T1000 (cell line): ENCODE data around the gene ARL6IP4.
"Not testable (repeated sequence)": the region's sequence is repeated elsewhere in the genome, so short reads cannot be mapped to it uniquely, and the experiment has no call there.

Source experiments
- DNase-seq: peaks from one replicate; lab custom pipeline; 2025; ENCODE audit warnings: mixed read lengths; lab: John Stamatoyannopoulos, UW

ARL6IP4 gene

DNA sequence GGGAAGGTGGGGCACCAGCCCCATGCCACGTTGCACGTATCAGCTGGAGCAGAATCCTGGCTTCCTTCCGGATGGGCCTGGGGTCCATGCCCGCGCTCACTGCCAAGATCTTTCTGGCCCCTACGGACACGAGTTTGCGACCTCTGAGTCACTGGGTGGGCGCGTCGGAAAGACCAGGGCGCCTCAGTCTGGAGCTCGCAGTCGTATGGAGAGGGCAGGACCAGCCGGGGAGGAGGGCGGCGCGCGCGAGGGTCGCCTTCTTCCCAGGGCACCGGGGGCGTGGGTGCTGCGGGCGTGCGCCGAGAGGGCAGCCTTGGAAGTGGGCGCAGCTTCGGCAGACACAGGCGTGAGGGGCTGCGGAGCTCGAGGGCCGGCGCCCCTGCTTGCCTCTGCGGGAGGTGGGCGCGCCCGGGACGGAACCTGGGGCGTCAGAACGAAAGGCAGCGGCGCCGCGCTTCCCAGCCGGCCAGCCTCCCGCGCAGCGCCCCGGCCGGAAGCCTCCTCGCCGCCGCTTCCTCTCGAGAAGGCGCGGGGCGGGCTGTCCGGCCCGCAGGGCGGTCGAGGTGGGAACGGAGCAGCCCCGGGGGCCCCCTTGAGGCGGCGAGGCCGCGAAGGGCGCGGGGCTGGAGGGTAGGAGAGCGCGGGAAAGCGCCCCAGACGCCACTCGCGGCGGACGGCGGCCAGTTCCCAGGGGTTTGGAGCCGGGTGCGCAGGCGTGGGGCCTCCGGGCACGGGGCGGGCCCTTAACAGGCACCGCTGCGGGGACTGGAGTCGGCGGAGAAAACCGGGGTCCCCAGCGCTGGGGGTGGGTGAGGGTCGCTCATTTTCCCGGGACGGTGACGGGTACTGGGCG lies at the start of gene ARL6IP4:
Gene ARL6IP4 (plus strand): TSS at position 499 of the 853 bp plus-strand sequence. CDS start 459 bp downstream, outside the sequence.
- peak; percentile 99 for DNase-seq

DNA sequence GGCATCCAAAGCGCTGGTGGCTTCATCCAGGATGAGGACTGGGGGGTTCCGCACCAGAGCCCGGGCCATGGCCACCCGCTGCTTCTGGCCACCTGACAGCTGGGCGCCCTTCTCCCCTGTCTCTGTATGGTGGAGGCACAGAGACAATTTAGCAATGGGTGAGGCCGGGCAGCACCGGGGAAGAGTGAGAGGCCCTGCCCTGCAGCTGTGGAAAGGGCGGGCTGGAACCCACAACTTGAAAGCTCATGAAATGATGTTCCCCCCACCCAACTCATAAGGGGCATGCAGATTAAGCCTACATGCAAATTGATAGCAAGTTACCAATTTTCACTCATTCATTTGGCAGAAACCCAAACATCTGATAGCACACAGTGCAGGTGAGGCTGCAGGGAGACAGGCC lies 48.3 kb upstream of the ARL6IP4 start:
- no peak for DNase-seq

DNA sequence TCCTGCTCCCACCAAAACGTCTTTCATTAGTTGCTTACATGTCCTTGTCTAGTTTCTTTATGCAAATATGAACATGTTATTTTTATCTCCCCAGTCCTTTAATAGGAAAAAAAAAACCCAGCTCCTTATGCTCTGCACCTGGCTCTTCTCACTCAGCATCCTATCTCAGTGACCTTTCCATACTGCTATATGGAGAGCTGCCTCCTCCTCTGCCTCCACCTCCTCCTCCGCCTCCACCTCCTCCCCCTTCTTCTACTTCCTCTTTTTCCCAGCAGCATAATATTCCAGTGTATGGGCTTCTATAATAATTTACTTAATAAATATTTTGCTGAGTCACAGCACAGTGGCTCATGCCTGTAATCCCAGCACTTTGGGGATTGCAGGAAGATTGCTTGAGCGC lies 45.8 kb upstream of the ARL6IP4 start:
- DNase-seq = no peak

DNA sequence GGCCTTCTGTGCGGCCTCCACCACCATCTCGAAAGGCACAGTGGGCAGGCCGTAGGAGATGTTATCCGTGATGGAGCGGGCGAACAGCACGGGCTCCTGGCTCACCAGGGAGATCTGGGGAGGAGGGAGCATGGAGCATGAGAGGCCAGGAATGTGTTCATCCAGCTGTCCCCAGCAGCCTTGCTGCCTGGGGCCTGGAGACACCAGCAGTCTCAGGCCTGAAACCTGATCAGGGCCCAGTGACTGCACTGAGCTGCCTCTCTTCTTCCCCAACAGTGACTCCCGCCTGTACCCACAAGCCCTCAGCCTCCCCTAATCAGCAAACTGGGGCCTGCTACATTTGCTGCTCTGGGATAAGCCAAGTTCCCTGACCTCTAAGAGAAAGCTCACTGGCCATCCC lies 45.2 kb upstream of the ARL6IP4 start:
- DNase-seq = no peak

DNA sequence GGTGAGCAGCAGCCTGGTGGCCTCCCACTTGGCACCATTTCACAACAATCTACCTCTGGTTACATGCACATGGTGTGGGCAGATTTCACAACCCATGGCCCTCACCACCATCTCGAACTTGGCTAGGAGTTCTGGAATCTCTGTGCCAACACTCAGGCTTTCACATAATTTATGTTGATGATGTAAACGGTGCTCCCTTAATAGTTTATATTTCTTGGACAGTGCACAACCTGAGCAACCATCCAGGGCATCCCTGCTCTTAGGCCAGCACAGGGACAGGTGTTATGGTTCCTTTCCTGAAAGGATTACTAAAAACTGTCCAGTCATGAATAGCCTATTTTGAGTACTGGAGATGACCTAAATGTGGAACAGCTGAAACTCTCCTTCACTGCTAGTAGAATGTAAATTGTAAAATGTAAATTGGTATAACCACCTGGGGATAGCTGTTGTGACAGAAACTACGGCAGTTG lies 42.8 kb upstream of the ARL6IP4 start:
- DNase-seq = no peak

DNA sequence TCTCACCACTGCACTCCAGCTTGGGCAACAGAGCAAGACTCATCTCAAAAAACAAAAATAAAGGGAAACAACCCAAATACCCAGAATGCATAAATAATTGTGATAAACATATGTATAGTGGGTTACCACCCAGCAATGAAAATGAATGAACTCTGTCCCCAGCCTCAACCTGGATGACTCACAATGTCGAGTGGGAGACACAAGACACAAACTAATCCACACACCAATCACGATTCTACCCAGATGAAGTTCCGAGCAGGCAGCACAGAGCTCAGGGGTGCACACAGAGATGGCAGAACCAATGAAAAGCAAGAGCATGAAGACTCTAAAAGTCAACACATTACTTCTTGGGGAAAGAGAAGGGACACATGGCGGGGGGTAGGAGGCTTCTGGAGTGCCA lies 41.4 kb upstream of the ARL6IP4 start:
- DNase-seq = no peak

DNA sequence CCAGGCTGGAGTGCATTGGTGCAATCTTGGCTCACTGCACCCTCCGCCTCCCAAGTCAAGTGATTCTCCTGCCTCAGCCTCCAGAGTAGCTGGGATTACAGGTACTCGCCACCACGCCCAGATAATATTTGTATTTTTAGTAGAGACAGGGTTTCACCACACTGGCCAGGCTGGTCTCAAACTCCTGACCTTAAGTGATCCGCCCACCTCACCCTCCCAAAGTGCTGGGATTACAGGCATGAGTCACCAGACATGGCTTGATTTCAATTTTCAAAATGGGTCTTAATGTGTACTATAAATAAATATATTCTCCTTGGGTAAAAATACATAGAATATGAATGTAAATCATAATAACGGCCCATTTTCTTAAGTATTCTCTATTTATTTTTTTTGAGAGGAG lies 39.1 kb upstream of the ARL6IP4 start:
- not testable (repeated sequence) for DNase-seq

DNA sequence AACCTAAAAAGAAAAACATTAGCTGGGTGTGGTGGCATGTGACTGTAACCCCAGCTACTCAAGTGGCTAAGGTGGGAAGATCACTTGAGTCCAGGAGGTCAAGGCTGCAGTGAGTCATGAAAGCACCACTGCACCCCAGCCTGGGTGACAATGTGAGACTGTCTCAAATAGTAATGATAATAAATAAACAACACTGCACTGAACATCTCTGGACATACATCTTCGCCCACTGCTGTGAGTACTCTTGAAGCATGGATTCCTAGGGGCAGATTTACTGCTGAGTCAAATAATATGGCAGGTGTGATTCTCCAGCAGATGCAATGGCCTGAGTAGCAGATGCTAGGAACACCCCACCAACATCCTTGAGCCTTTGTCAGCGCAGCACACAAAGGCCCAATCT lies 37.8 kb upstream of the ARL6IP4 start:
- no peak for DNase-seq

DNA sequence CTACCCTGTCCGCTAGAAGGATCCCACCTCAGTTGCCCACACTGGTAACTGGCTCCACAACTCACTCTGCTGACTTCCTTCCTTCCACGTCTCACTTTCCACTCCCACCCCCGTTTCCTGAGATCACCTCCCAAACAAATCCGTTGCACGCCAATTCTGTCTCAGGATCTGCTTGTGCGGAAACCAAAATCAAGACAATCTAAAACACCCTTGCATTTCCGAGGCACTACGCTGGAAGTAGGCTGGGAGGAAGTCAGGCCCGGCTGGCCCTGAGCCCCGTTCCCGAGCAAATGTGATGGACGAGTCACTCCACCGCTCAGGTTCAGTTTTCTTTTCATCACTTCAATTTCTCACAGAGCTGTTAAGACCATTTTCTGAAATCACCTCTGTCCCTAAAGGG lies 37.3 kb upstream of the ARL6IP4 start:
- DNase-seq = no peak

DNA sequence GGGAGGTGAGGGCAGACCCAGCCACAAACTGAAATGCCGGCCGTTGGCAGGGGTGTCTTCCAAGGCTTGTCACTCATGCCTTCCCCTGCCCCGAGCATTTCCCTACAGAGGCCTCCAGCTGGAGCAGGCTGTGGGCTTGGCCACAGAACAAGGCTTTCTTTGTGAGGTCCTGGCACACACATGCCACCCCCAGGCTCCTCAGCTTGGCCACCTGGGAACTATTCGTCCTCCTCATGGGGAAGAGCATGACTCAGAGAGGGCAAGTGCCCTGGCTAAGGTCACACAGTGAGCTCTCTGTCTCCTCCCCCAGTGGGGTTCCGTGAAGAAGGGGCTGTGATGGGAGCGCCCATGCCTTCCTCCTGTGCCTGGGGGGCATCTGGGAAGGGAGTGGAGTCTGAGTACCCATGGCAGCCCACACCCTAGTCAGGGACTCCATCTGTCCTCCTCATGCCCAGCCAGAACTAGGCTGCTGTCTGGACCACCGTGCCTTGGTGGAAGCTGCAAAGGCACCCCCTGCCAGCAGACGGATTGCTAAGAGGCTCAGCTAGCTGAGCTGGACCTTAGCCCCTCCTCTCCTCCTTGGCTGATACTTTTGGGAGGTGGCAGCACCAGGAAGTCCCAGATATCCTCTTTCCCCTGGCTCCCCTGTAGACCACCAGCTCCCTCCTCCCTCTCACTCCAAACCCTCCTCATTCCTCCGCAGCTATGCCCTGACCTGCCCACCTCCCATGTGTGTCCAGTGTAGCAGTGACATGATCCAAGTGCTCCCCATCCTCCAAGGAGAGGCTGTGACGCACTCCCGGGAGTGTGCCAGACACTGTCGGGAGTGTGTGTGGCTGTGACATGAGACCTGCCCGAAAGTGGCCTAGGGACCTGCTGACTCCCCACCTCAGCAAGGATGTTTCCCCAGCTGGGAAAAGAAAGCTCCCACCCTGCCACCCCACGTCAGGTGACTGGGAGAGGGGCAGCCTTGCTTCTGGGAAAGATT lies 35.6 kb upstream of the ARL6IP4 start:
- peak; percentile 100 for DNase-seq

DNA sequence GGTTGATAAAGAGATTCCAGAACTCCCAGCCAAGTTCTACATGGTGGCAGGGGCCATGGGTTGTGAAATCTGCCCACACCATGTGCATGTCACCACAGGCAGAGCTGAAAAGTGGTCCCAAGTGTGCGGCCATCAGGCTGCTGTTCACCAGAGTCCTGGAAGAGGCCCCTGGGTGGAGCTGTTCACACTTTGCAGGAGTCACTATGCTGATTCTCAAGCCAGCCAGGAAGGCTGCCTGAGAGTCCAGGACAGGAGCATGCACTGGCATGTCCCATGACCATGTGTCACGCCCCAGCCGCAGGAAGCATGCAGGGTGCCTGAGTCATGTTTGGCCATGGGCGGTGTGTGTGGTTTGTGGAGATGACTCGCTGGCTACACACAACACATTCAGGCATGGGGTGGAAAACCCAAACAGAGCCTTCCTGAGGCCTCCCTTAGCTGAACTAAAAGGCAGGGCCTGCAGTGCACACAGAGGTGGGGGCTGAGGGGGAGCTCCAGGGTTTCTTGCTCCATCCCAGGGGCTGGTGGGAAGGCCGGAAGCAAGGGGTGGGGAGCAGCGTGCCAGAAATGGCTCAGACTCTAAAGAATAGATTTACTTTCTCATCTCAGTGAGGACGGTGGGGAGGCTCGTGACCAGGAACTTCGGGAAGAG lies 33.7 kb upstream of the ARL6IP4 start:
- peak; percentile 100 for DNase-seq

DNA sequence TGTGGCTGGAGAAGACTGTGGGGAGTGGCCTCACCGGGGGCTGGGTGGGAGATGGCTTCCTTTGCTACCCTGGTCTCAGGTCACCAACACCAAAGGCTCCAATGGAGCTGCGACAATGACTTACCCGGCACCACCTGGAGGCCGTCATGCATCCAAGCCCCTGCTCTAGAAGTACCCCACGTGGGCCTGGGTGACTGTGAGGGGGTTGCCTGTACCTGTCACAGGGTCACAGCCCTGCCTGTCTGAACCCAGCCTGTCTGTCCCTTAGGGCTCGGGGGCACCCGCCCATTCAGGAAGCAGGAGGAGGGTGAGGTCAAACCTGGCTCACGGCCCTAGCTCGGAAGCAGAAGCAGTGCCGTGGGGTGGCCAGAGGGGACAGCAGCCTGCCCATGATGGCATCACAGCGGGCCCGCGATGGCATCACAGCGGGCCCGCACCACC lies 33.1 kb upstream of the ARL6IP4 start:
- no peak for DNase-seq

DNA sequence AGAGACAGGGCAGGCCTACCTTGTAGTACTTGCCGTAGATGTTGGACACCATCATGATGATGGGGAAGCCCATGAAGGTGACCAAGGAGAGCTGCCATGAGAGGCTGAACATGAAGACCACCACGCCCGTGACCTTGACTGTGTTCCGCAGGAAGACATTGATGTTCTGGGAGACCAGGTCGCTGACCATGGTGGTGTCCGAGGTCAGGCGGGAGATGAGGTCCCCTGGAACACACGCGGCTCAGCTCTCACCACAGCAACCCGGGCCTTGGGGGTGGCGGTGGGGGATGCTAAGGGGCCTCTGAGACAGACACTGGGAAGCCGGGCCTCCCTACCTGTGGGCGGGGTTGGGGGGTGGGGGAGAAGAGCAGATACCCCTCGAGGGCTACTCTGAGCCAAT lies 31.9 kb upstream of the ARL6IP4 start:
- no peak for DNase-seq

DNA sequence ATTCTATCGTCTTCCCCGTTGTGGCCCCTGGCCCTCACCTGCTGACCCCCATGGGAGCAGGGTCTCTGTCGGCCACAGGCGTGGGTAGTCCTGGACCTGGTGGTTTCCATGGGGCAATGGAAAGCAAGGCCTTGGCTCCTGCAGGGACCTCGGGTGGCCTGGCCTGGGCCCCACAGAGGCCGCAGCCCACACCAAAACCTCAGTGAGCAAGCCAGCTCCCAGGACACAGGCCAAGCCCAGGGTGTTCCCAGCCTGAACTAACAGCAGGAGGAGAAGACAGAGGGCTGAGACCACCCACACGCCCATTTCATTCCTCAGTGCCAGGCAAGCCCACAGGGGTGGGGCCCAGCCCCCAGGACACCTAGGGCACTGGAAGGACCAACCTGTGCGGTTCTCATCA lies 31.1 kb upstream of the ARL6IP4 start:
- no peak for DNase-seq

DNA sequence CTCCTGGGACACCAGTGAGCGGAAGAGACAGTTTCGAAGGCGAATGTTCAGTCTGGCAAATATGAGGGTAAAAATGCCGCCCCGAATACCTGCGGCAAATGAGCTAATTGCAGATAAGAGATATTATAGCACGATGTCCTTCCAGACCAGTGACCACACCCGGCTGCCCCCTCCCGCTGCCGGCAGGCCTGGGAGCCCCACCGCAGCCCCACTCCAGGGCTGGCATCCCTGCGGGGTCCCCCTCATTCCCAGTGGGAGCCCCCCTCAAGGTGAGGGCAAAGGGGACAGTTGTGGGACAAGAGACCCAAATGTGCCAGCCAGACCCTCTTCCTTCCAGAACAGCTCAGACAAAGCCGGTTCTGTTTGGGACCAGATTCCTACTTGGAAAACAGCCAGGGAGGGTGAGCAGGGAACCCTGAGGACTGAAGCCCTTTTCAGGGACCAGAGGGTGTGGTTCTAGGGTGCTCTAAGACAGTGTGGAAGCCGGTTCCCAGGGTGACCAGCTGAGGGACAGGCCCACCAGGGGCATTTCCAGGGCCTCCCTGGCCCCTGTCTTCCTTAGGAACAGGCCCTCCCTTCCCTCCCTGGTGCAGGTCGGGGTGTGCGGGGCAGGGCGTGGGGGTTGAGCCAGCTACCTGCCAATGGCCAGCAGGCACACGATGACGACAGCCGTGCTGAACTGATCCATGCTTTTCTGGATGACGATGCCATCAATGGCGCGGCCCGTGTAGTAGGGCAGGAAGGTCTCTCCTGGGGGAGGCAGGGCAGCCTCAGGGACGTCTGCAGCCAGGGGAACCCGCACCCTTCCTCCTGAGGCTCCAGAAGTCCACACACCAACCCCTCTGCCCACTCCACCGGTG lies 30.4 kb upstream of the ARL6IP4 start:
- DNase-seq = no peak

DNA sequence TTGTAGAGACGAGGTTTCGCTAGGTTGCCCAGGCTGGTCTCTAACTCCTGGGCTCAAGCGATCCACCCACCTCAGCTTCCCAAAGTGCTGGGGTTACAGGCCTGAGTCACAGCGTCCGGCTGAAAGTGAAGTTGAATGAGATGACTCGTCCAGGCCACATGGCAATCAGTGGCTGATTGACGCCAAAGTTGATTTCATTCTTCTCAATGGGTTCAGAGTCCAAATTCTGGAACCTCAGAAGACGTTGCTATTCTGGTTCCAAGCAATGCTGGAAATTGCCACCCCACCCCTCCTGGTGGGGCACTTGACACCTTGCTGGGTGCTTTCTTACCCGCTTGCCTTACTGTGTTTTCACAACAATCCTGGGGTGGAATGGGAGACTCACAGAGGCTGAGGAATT lies 29.1 kb upstream of the ARL6IP4 start:
- DNase-seq = peak; percentile 80

DNA sequence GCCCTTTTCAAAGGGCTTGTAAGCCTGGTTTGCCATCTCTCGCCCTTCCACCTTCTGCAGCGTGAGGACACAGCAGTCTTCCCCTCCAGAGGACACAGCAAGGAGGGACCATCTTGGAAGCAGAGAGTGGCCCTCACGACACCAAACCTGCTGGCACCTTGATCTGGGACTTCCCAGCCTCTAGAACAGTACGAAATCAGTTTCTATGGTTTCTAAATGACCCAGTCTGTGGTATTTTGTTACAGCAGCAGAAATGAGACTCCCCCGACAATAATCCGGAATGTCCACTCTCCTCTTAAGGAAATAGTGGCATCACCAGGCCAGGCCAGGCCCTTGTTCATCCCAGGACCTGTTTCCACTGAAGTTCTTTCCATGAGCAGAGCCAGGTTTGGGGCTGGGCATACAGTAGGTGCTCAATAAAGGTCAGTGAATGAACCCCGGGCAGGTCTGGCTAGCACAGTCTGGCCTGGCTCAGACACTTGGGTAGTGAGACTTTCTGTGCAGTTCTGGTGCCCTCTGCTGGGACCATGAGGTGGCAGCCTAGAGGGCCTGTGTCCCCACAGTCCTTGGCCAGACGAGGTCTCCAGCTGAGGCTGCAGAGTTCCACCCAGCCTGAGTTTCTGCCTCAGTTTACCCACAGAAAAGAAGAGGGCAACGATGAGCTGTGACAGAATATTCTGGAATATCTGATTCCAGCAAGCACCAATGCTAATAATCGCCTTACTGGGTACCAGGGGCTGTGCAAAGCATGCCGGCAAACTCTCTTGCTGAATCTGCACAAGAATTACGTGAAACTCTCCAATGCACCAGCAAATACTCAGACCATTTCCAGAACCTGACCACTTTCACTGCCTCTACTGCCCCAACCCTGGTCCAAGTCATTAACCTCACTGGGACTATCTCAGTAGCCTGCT lies 28.2 kb upstream of the ARL6IP4 start:
- DNase-seq = peak; percentile 98

DNA sequence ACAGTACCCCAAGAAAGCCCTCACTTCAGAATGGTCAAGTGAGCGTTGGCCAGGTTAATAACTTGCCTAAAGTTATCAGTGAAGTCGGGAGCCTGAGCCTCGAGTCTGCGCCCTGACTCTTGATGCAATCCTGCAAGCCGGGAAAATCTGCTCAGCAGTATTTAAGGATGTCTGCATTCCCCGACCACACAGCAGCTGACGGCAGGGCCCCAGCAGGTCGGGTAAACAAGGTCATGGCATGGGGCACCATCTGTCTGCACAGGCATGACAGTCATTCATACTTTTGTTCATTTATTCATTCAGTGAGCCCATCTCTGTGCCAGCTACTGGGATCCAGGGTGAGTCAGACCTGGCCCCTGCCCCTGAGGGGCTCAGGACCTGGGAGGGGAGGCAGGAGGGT lies 25.3 kb upstream of the ARL6IP4 start:
- DNase-seq = no peak

DNA sequence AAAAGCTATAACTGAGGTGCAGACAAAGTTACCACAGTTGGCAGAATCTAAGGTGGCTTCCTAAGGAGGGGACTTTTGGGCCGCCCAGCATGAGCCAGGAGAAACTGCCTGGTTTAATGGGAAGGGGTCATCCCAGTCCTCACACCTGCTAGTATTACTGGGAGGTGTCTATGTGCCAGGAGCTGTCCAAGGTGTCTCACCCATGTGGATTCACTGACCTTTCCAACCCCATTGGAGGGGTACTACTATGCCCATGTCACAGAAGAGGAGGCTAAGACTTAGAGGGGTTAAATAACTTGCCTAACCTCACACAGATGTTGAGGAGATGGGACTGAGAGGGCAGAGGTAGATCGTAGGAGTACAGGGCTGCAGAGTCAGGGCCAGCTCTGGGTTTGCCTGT lies 24.4 kb upstream of the ARL6IP4 start:
- no peak for DNase-seq
